Tibial nerve (tissue), 4 donors: ENCODE data around the gene TOMM5.

Experiments
- CTCF ChIP-seq, 5 experiments: fragments of 200-600 bp in 3 of 5; fragments of 450-650 bp in 2 of 5; sonication (generic) in 3 of 5; IDR thresholded peaks; one replicate each; pipeline ENCODE4 v1.5.1; 2016 to 2019; ENCODE audit warnings: antibody characterized with exemption in 5 of 5, mild to moderate bottlenecking in 3 of 5, moderate library complexity in 2 of 5
- EP300 ChIP-seq, 2 donors: sonication (generic); formaldehyde crosslinking; IDR thresholded peaks; one replicate each; pipeline ENCODE4 v1.6.1; 2017; ENCODE audit warnings: antibody characterized with exemption in 2 of 2, mild to moderate bottlenecking in 1 of 2
- POLR2A ChIP-seq, 2 donors: fragments of 450-650 bp; IDR thresholded peaks; one replicate each; pipeline ENCODE4 v1.6.1; 2017; ENCODE audit warnings: antibody characterized with exemption in 2 of 2, mild to moderate bottlenecking in 2 of 2, moderate library complexity in 2 of 2

- TF ChIP-seq POLR2A (IDR thresholded peaks at IDR 0.05) (no peak), CTCF (IDR thresholded peaks at IDR 0.05) (no peak), EP300 (IDR thresholded peaks at IDR 0.05) (no peak)
These were observed 51.8 kb downstream of the TOMM5 start for GRCh38 chr9:37540634-37541033.
